Measurements from ENCODE around the gene NOS1AP.
"Not testable (repeated sequence)": the region's sequence is repeated elsewhere in the genome, so short reads cannot be mapped to it uniquely, and the experiment has no call there.

- not testable (repeated sequence) for TF ChIP-seq MAX (IDR thresholded peaks at IDR 0.05; ENCODE audit: insufficient read depth, insufficient read length); JUN (IDR thresholded peaks at IDR 0.05; ENCODE audit: borderline replicate concordance, insufficient read depth, insufficient read length, low read depth); CTCF (IDR thresholded peaks at IDR 0.05; ENCODE audit: extremely low read depth in 1 of 2, insufficient read depth in 1 of 2, low read depth in 1 of 2, low read length in 2 of 2); GATA2 (IDR thresholded peaks at IDR 0.05; ENCODE audit: insufficient read depth, insufficient read length, low read depth, low read length)
Measured at GRCh38 chr1:162053949-162054348, 15.5 kb upstream of the NOS1AP start.
